GM23248 (cell line): ENCODE results near the gene ABCA3. TPM values are rescaled to one million over a fixed set of nuclear protein-coding genes. Genes with fewer than 3 reads are reported as not detected.
A peak's percentile ranks its signal among the peaks of the same experiment; 100 is the strongest.

ENCODE experiments used
- DNase-seq: peaks from one replicate; pipeline ENCODE4 v3.0.0-alpha.2; 2015
- H2AFZ ChIP-seq: fragments of 200-600 bp; sonication (generic); 2 replicates; pipeline ENCODE4 v1.6.1; 2016; ENCODE audit warnings: antibody characterized with exemption
- H3F3A ChIP-seq: fragments of 200-600 bp; sonication (generic); 2 replicates; pipeline ENCODE4 v1.6.1; 2016; ENCODE audit warnings: mild to moderate bottlenecking, antibody characterized with exemption, mixed run types; ENCODE audit not compliant: insufficient read depth
- H3K27ac ChIP-seq: fragments of 200-600 bp; sonication (generic); 2 replicates; pipeline ENCODE4 v1.5.1; 2016; ENCODE audit warnings: mild to moderate bottlenecking
- H3K27me3 ChIP-seq: fragments of 200-600 bp; sonication (generic); replicated peaks from 2 replicates; pipeline ENCODE4 v1.6.1; 2016; ENCODE audit warnings: mild to moderate bottlenecking; ENCODE audit not compliant: insufficient read depth
- H3K36me3 ChIP-seq: fragments of 200-600 bp; sonication (generic); 2 replicates; pipeline ENCODE4 v1.6.1; 2016; ENCODE audit warnings: low read depth, mild to moderate bottlenecking
- H3K4me1 ChIP-seq: fragments of 200-600 bp; sonication (generic); 2 replicates; pipeline ENCODE4 v1.6.1; 2016; ENCODE audit warnings: mild to moderate bottlenecking; ENCODE audit not compliant: insufficient read depth
- H3K4me2 ChIP-seq: fragments of 200-600 bp; sonication (generic); one replicate; pipeline ENCODE4 v1.6.1; 2016; ENCODE audit warnings: mild to moderate bottlenecking; ENCODE audit not compliant: unreplicated experiment
- H3K4me3 ChIP-seq: fragments of 200-600 bp; sonication (generic); 2 replicates; pipeline ENCODE4 v1.5.1; 2016; ENCODE audit warnings: mild to moderate bottlenecking
- H3K79me2 ChIP-seq: fragments of 200-600 bp; sonication (generic); 2 replicates; pipeline ENCODE4 v1.6.1; 2016; ENCODE audit warnings: mild to moderate bottlenecking; ENCODE audit not compliant: insufficient read depth
- H3K9ac ChIP-seq: fragments of 200-600 bp; sonication (generic); 2 replicates; pipeline ENCODE4 v1.6.1; 2016; ENCODE audit warnings: mild to moderate bottlenecking
- H3K9me2 ChIP-seq: fragments of 200-600 bp; sonication (generic); 2 replicates; pipeline ENCODE4 v1.6.1; 2016; ENCODE audit warnings: mixed run types, mild to moderate bottlenecking, moderate library complexity; ENCODE audit not compliant: insufficient read depth
- H3K9me3 ChIP-seq: fragments of 200-600 bp; sonication (generic); one replicate; pipeline ENCODE4 v1.6.1; 2017; ENCODE audit warnings: low read depth
- H4K20me1 ChIP-seq: fragments of 200-600 bp; sonication (generic); 2 replicates; pipeline ENCODE4 v1.6.0; 2016; ENCODE audit not compliant: insufficient read depth
- EZH2 ChIP-seq: fragments of 200-600 bp; sonication (generic); IDR thresholded peaks from 2 replicates; pipeline ENCODE4 v1.6.1; 2018; ENCODE audit warnings: antibody characterized with exemption, mild to moderate bottlenecking; ENCODE audit not compliant: insufficient read depth, poor library complexity, severe bottlenecking
- EZH2phosphoT487 ChIP-seq: fragments of 200-600 bp; sonication (generic); IDR thresholded peaks from 2 replicates; pipeline ENCODE4 v1.6.1; 2018; ENCODE audit warnings: antibody characterized with exemption, moderate library complexity, mild to moderate bottlenecking, low read depth; ENCODE audit not compliant: insufficient read depth
- WGBS, 2 experiments: methylation state at CpG; one replicate each; pipeline ENCODE4 v1.1.6; 2015 to 2017; ENCODE audit warnings: low lambda C conversion rate in 2 of 2, low coverage in 1 of 2; ENCODE audit errors: missing lambda C conversion rate in 2 of 2; 5-methylcytosine and 5-hydroxymethylcytosine counted together
- in situ Hi-C: fragments of 300-500 bp; cut with MboI; formaldehyde crosslinking; loops from 2 replicates; pipeline ENCODE4 v1.15.0; 2020
- polyA plus RNA-seq: library from polyadenylated mRNA; unstranded; fragments of >200 nt; fragmentation: Nextera tagmentation; extraction: Ambion mirVana; gene quantifications from 2 replicates; pipeline ENCODE4 v1.2.1, GENCODE V29; 2016
- total RNA-seq: library from RNA; depleted of rRNA; stranded (reverse); fragments of >200 nt; shearing (Covaris generic); gene quantifications from 2 replicates; pipeline ENCODE4 v1.2.3, GENCODE V29; 2014

Gene ABCA3
- total and polyA plus RNA-seq, 2 experiments from 2014 or later: 0.64 to 0.76 TPM

DNA sequence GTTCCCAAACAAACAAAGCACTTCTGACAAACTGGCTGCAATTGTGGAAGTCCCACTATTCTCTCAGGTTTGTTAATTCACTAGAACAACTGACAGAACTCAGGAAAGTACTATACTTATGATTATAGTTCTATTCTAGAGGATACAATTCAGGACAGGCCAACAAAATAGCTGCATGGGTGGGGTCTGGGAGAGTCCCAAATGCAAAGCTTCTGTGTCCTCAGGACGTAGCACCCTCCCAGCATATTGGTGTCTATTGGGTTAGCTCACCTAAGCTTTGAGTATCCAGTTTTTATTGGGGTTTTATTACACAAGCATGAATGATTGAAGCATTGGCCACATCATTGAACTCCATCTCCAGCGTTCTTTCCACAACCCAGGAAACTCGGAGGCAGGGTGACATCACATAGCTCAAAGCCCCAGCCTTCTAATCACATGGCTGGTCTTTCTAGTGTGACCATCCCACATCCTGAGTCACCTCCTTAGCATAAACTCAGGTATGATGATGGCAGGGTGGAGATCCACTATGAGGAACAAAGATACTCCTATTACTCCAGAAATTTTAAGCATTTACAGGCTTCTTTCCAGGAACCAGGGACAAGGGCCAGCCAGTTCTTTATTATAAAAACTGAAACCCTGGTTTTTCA, 44.8 kb upstream of the ABCA3 start:
- H2AFZ ChIP-seq: no peak overlapping the region
- in situ Hi-C loops: no loop called here
- H3K27me3 ChIP-seq: no peaks in the 10 kb centered on the region
- H3K9me2 ChIP-seq: no peaks in the 10 kb centered on the region
- H3K4me1 ChIP-seq: no peaks in the 10 kb centered on the region; the same call in 1 of the 2 replicates
- H3K9ac ChIP-seq: no peak overlapping the region
- no peak overlapping the region for H3K4me3 ChIP-seq
- H3F3A ChIP-seq: no peaks in the 10 kb centered on the region
- no peaks in the 10 kb centered on the region for H3K9me3 ChIP-seq
- WGBS, 2 experiments: 59 to 60% methylated on average over 3 of the region's 3 CpGs
- TF ChIP-seq EZH2 (no peak), EZH2phosphoT487 (no peak)
- DNase-seq: peak; percentile 29
- H3K36me3 ChIP-seq: no peaks in the 10 kb centered on the region
- no peaks in the 10 kb centered on the region for H4K20me1 ChIP-seq
- no peaks in the 10 kb centered on the region for H3K79me2 ChIP-seq
- H3K4me2 ChIP-seq: no peak overlapping the region
- H3K27ac ChIP-seq: no peak overlapping the region

DNA sequence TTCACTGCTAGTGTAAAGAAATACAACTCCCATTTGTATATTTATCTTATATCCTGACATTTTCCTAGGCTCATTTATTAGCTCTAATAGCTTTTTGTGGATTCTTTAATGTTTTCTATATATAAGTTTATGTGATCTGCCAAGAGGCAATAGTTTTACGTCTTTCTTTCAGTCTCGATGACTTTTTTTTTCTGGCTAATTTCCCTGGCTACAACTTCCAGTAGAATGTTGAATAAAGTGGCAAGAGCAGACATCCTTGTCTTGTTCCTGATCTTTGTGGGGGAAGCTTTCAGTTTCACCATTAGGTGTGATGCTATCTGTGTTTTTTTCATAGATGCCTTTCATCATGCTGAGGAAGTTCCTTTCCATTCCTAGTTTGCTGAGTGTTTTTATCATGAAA, 43.9 kb upstream of the ABCA3 start:
- H3F3A ChIP-seq: no peaks in the 10 kb centered on the region
- H3K4me2 ChIP-seq: no peak overlapping the region
- DNase-seq: no peak
- H3K9me3 ChIP-seq: no peaks in the 10 kb centered on the region
- no peaks in the 10 kb centered on the region for H4K20me1 ChIP-seq
- no peak overlapping the region for H3K4me3 ChIP-seq
- in situ Hi-C loops: no loop called here
- WGBS, 2 experiments: 22 to 41% methylated on average over 2 of the region's 2 CpGs
- H3K9ac ChIP-seq: no peak overlapping the region
- no peaks in the 10 kb centered on the region for H3K36me3 ChIP-seq
- H2AFZ ChIP-seq: no peak overlapping the region
- no peaks in the 10 kb centered on the region for H3K9me2 ChIP-seq
- H3K27me3 ChIP-seq: no peaks in the 10 kb centered on the region
- no peaks in the 10 kb centered on the region for H3K79me2 ChIP-seq
- no peak overlapping the region for H3K27ac ChIP-seq
- H3K4me1 ChIP-seq: no peaks in the 10 kb centered on the region; the same call in 1 of the 2 replicates
- TF ChIP-seq EZH2 (no peak), EZH2phosphoT487 (no peak)

DNA sequence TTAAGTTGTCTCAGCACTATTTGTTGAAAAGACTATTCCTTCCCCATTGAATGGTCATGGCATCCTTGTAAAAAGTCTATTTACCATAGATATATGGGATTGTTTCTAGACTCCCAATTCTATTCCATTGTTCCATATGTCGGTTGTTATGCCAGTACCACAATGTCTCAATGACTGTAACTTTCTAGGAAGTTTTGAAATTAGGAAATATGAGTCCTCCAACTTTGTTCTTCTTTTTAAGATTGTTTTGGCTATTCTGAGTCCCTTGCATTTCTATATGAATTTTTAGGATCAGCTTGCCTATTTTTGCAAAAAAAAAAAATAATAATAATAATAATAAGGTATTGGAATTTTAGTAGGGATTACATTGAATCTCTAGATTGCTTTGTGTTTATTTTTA, 43.0 kb upstream of the ABCA3 start:
- H3K27ac ChIP-seq: no peak overlapping the region
- H3K4me2 ChIP-seq: no peak overlapping the region
- H3K9ac ChIP-seq: no peak overlapping the region
- no peaks in the 10 kb centered on the region for H3K9me2 ChIP-seq
- no peaks in the 10 kb centered on the region; the same call in 1 of the 2 replicates for H3K27me3 ChIP-seq
- H3K9me3 ChIP-seq: no peaks in the 10 kb centered on the region
- no peaks in the 10 kb centered on the region; the same call in 1 of the 2 replicates for H3K4me1 ChIP-seq
- no peaks in the 10 kb centered on the region for H3F3A ChIP-seq
- no peak for DNase-seq
- 80 to 84% methylated on average over 1 of the region's 1 CpG for WGBS, 2 experiments
- H3K4me3 ChIP-seq: no peak overlapping the region
- no peak overlapping the region for H2AFZ ChIP-seq
- TF ChIP-seq EZH2: no peak
- TF ChIP-seq EZH2phosphoT487: no peak
- no peaks in the 10 kb centered on the region for H3K36me3 ChIP-seq
- no peaks in the 10 kb centered on the region for H3K79me2 ChIP-seq
- H4K20me1 ChIP-seq: no peaks in the 10 kb centered on the region
- in situ Hi-C loops: no loop called here

DNA sequence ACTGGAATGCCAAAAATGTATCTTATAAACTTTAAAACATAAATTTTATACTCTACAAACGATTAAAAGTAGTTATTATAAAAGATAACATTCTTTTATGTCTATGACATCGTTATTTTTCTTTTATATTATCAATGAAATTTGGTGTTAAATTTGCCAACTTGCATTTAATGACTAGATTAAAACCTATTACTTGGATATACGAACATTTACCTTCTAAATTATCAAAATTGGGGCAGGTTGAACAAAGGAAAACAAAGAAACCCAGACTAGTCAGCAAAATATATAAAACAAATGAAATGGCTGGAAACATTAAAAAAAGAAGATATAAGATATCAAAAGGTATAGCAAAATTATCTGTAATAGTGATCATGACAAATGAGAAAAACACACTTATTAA, 34.1 kb upstream of the ABCA3 start:
- no peaks in the 10 kb centered on the region for H3F3A ChIP-seq
- no peak for DNase-seq
- H3K9me2 ChIP-seq: no peaks in the 10 kb centered on the region
- no peaks in the 10 kb centered on the region for H3K79me2 ChIP-seq
- TF ChIP-seq EZH2phosphoT487 (no peak), EZH2 (no peak)
- H3K4me3 ChIP-seq: no peak overlapping the region
- no peak overlapping the region for H2AFZ ChIP-seq
- no peak overlapping the region for H3K9ac ChIP-seq
- no peaks in the 10 kb centered on the region; the same call in 1 of the 2 replicates for H3K27me3 ChIP-seq
- 15 to 27% methylated on average over 3 of the region's 3 CpGs for WGBS, 2 experiments
- in situ Hi-C loops: no loop called here
- H3K27ac ChIP-seq: no peak overlapping the region
- no peaks in the 10 kb centered on the region for H3K9me3 ChIP-seq
- H3K4me2 ChIP-seq: no peak overlapping the region
- peaks cover 7% of the 10 kb centered on the region for H3K4me1 ChIP-seq
- no peaks in the 10 kb centered on the region for H3K36me3 ChIP-seq
- H4K20me1 ChIP-seq: no peaks in the 10 kb centered on the region
